ENCODE data around the gene CIITA. TPM values are rescaled to one million over a fixed set of nuclear protein-coding genes. Genes with fewer than 3 reads are reported as not detected.

CIITA gene
- total RNA-seq, 1 experiment from 2014 or later = 0.26 TPM

DNA sequence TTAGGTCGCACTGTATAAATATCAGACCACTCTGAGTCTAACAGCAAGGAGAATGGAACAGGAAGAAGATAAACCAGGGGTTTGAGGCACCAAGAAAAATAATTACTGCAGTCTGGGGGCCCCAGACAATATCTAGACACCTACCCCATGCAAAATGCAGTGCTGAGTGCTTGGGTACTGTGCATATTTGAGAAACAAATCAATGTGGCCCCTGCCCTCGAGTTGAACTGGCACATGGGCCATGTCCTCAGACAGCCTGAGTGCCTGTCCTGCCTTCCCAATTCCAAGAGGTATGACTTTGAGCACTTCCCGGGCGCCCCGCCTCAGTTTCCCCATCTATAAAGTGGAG, 6.2 kb upstream of the CIITA start:
- peaks cover 3% of the 10 kb centered on the region for H3K4me1 Mint-ChIP-seq
- ChIA-PET POLR2A (no interaction called here), CTCF (interaction anchor here (0.6 kb wide), 1 partner anchor 134 kb away, joined by 3 read pairs; no protein-coding TSS in a partner anchor)
- no peaks in the 10 kb centered on the region for H3K9me3 Mint-ChIP-seq
- TF ChIP-seq, protein P1, sequence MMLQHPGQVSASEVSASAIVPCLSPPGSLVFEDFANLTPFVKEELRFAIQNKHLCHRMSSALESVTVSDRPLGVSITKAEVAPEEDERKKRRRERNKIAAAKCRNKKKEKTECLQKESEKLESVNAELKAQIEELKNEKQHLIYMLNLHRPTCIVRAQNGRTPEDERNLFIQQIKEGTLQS (CRISPR knock-in tag; conservative IDR thresholded peaks at IDR 0.05) = no peak
- TF ChIP-seq JAZF1 (CRISPR knock-in tag; IDR thresholded peaks at IDR 0.05) = no peak
- TF ChIP-seq, protein P2, sequence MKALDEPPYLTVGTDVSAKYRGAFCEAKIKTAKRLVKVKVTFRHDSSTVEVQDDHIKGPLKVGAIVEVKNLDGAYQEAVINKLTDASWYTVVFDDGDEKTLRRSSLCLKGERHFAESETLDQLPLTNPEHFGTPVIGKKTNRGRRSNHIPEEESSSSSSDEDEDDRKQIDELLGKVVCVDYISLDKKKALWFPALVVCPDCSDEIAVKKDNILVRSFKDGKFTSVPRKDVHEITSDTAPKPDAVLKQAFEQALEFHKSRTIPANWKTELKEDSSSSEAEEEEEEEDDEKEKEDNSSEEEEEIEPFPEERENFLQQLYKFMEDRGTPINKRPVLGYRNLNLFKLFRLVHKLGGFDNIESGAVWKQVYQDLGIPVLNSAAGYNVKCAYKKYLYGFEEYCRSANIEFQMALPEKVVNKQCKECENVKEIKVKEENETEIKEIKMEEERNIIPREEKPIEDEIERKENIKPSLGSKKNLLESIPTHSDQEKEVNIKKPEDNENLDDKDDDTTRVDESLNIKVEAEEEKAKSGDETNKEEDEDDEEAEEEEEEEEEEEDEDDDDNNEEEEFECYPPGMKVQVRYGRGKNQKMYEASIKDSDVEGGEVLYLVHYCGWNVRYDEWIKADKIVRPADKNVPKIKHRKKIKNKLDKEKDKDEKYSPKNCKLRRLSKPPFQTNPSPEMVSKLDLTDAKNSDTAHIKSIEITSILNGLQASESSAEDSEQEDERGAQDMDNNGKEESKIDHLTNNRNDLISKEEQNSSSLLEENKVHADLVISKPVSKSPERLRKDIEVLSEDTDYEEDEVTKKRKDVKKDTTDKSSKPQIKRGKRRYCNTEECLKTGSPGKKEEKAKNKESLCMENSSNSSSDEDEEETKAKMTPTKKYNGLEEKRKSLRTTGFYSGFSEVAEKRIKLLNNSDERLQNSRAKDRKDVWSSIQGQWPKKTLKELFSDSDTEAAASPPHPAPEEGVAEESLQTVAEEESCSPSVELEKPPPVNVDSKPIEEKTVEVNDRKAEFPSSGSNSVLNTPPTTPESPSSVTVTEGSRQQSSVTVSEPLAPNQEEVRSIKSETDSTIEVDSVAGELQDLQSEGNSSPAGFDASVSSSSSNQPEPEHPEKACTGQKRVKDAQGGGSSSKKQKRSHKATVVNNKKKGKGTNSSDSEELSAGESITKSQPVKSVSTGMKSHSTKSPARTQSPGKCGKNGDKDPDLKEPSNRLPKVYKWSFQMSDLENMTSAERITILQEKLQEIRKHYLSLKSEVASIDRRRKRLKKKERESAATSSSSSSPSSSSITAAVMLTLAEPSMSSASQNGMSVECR (CRISPR knock-in tag; IDR thresholded peaks at IDR 0.05; ENCODE audit: borderline replicate concordance) = no peak
- TF ChIP-seq EMX1 (CRISPR knock-in tag; IDR thresholded peaks at IDR 0.05) = no peak
- no peak for TF ChIP-seq TEAD1 (CRISPR knock-in tag; IDR thresholded peaks at IDR 0.05)
- no peak for TF ChIP-seq ZNF396 (CRISPR knock-in tag; IDR thresholded peaks at IDR 0.05; ENCODE audit: borderline replicate concordance)
- TF ChIP-seq, protein P3, sequence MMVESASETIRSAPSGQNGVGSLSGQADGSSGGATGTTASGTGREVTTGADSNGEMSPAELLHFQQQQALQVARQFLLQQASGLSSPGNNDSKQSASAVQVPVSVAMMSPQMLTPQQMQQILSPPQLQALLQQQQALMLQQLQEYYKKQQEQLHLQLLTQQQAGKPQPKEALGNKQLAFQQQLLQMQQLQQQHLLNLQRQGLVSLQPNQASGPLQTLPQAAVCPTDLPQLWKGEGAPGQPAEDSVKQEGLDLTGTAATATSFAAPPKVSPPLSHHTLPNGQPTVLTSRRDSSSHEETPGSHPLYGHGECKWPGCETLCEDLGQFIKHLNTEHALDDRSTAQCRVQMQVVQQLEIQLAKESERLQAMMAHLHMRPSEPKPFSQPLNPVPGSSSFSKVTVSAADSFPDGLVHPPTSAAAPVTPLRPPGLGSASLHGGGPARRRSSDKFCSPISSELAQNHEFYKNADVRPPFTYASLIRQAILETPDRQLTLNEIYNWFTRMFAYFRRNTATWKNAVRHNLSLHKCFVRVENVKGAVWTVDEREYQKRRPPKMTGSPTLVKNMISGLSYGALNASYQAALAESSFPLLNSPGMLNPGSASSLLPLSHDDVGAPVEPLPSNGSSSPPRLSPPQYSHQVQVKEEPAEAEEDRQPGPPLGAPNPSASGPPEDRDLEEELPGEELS (CRISPR knock-in tag; IDR thresholded peaks at IDR 0.05) = no peak
- H3K36me3 Mint-ChIP-seq = no peaks in the 10 kb centered on the region
- no peaks in the 10 kb centered on the region; the same call in 1 of the 2 replicates for H3K27me3 Mint-ChIP-seq (ENCODE audit: low read depth)
- ATAC-seq (no peak), DNase-seq (ENCODE audit: low spot score) (no peak)
- H3K4me3 Mint-ChIP-seq = no peak overlapping the region
- no peak overlapping the region for H3K27ac Mint-ChIP-seq

DNA sequence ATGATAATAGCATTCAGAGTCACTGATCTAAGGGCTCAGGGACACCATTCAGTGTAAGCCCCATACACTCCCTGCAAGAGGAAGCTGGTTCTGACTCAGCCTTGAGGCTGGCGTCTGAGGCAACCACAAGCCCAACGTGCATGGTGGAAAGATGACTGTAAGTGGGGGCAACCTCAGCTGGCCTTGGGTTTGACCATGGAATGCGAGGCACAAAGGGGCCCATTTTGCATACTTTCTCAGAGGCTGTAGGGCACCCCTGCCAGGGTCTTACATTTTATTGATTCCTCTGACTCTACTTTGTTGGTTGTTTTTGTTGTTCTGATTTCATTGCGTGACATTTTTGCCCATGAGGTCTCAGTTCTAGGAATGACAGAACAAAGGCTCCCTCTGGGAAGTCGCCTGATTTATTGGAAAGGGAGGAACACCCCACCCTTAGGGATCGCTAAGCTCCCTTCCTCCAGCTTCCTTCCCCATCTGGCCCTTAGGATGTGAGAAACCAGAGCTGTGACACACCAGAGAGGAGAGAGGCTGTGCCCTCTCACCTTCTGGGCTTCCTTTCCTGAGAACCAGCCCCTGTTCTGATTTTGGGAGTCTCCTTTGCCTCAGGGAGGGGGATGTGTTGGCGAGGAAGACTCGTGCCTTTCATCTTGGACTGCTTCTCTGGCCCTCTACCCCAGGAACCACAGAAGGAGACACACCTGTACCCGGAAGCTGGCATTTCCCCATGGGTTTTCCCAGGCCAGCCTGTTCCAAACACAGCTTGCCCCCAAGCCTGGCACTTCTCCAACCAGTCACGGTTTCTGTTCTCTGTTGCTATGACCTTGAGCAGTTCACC, 5.6 kb upstream of the CIITA start:
- no peak for ATAC-seq
- ChIA-PET CTCF (interaction anchor here (0.6 to 0.9 kb wide), 2 partner anchors 47 to 134 kb away, joined by 3 read pairs; no protein-coding TSS in a partner anchor), POLR2A (no interaction called here)
- no peak for TF ChIP-seq KAT7 (CRISPR knock-in tag; IDR thresholded peaks at IDR 0.05; ENCODE audit: borderline replicate concordance)
- TF ChIP-seq SMAD3 (CRISPR knock-in tag; IDR thresholded peaks at IDR 0.05; ENCODE audit: borderline replicate concordance) = no peak
- TF ChIP-seq, protein P4, sequence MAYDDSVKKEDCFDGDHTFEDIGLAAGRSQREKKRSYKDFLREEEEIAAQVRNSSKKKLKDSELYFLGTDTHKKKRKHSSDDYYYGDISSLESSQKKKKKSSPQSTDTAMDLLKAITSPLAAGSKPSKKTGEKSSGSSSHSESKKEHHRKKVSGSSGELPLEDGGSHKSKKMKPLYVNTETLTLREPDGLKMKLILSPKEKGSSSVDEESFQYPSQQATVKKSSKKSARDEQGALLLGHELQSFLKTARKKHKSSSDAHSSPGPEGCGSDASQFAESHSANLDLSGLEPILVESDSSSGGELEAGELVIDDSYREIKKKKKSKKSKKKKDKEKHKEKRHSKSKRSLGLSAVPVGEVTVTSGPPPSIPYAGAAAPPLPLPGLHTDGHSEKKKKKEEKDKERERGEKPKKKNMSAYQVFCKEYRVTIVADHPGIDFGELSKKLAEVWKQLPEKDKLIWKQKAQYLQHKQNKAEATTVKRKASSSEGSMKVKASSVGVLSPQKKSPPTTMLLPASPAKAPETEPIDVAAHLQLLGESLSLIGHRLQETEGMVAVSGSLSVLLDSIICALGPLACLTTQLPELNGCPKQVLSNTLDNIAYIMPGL (CRISPR knock-in tag; IDR thresholded peaks at IDR 0.05) = no peak
- TF ChIP-seq, protein P5, sequence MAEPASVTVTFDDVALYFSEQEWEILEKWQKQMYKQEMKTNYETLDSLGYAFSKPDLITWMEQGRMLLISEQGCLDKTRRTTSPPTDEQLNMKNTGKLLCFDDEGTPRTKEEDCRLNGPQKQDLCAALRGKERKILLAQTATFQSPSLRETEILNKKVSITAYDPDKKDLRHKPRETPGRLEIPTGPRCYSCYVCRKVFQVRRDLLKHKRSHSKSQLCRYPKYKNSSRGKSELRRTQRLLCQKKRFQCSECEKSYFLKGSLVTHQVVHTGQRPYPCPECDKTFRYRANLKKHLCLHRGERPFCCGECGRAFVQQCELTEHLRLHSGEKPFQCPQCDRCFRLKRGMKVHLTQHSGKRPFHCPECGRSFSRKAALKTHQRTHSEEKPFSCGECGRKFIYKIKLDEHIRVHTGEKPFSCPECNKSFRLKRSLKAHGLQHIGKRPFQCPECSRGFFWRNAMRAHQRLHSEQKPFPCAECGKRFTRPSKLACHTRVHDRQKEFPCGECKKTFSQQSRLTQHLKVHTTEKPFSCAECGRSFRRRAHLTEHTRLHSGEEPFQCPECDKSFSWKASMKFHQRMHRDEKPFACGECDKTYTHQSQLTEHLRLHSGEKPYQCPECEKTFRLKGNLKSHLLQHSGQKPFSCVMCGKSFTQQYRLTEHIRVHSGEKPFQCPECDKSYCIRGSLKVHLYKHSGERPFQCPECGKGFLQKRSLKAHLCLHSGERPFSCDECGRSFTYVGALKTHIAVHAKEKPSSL (CRISPR knock-in tag; conservative IDR thresholded peaks at IDR 0.05) = no peak
- no peak for TF ChIP-seq RORB (CRISPR knock-in tag; IDR thresholded peaks at IDR 0.05)
- DNase-seq (ENCODE audit: low spot score) = no peak
- no peak overlapping the region for H3K27ac Mint-ChIP-seq
- H3K27me3 Mint-ChIP-seq (ENCODE audit: low read depth) = no peaks in the 10 kb centered on the region; the same call in 1 of the 2 replicates
- H3K9me3 Mint-ChIP-seq = no peaks in the 10 kb centered on the region
- peaks cover 3% of the 10 kb centered on the region for H3K4me1 Mint-ChIP-seq
- no peak overlapping the region for H3K4me3 Mint-ChIP-seq
- no peaks in the 10 kb centered on the region for H3K36me3 Mint-ChIP-seq
